ENCODE results near the gene PLEKHG4B. TPM values are rescaled to one million over a fixed set of nuclear protein-coding genes. Genes with fewer than 3 reads are reported as not detected.
A peak's percentile ranks its signal among the peaks of the same experiment; 100 is the strongest.
"Not testable (repeated sequence)": the region's sequence is repeated elsewhere in the genome, so short reads cannot be mapped to it uniquely, and the experiment has no call there.

Gene PLEKHG4B
- total RNA-seq, 2 experiments from 2014 or later: 0.10 TPM

DNA sequence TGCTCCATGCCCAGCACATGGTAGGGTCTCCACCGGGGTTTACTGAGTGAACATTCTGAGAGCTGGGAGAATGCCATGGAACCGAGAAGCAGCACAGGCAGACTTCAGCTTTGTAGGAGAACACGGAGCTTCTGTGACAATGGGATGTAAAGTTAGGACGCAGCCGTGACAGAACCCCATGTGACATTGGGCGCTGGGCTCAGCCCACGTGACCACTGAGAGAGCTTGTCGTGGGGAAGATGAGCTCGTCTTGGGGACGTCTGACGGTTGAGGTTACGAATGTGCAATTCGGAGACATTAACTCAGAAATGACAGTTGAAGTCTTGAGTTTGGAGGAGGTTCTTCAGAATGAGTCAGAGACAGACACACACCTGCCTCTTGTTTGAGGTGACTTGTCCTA is 139.7 kb downstream of the PLEKHG4B start:
- Mint-ChIP-seq H3K9me3 (no peaks in the 10 kb centered on the region), H3K4me1 (peaks cover 2% of the 10 kb centered on the region), H3K27ac (peak overlapping the region; percentile 46), H3K27me3 (no peaks in the 10 kb centered on the region), H3K4me3 (no peak overlapping the region), H3K36me3 (ENCODE audit: low read depth) (peaks cover 58% of the 10 kb centered on the region)
- DNase-seq: no peak
- ChIA-PET POLR2A (no interaction called here), CTCF (interaction anchor here (1.0 kb wide), 1 partner anchor 43 kb away, joined by 3 read pairs; no protein-coding TSS in a partner anchor)

- CTCF ChIA-PET, POLR2A ChIA-PET, H3K27ac Mint-ChIP-seq, H3K27me3 Mint-ChIP-seq, DNase-seq, H3K9me3 Mint-ChIP-seq, H3K4me1 Mint-ChIP-seq, H3K4me3 Mint-ChIP-seq: not testable (repeated sequence)
- H3K36me3 Mint-ChIP-seq (ENCODE audit: low read depth): peaks cover 50% of the 10 kb centered on the region
Observed at GRCh38 chr5:233426-233825, 141.5 kb downstream of the PLEKHG4B start.

GRCh38 chr5:234450-234849 is 142.5 kb downstream of the PLEKHG4B start:
- H3K27ac Mint-ChIP-seq: no peak overlapping the region
- no peak for DNase-seq
- H3K9me3 Mint-ChIP-seq: no peaks in the 10 kb centered on the region
- no peaks in the 10 kb centered on the region for H3K4me1 Mint-ChIP-seq
- ChIA-PET CTCF (no interaction called here), POLR2A (no interaction called here)
- no peak overlapping the region for H3K4me3 Mint-ChIP-seq
- H3K36me3 Mint-ChIP-seq (ENCODE audit: low read depth): peaks cover 44% of the 10 kb centered on the region
- H3K27me3 Mint-ChIP-seq: no peaks in the 10 kb centered on the region

GRCh38 chr5:235527-235926 is 143.6 kb downstream of the PLEKHG4B start:
- H3K4me1 Mint-ChIP-seq, H3K27ac Mint-ChIP-seq, DNase-seq, H3K4me3 Mint-ChIP-seq, H3K27me3 Mint-ChIP-seq, H3K9me3 Mint-ChIP-seq, POLR2A ChIA-PET: not testable (repeated sequence)
- H3K36me3 Mint-ChIP-seq (ENCODE audit: low read depth): peaks cover 53% of the 10 kb centered on the region
- CTCF ChIA-PET: interaction anchor here (0.8 kb wide), 1 partner anchor 15 kb away, joined by 3 read pairs; no protein-coding TSS in a partner anchor

- peaks cover 60% of the 10 kb centered on the region for H3K36me3 Mint-ChIP-seq (ENCODE audit: low read depth)
Observed at GRCh38 chr5:237931-238330, 146.0 kb downstream of the PLEKHG4B start.

More at GRCh38 chr5:237931-238330, 146.0 kb downstream of the PLEKHG4B start:
- H3K9me3 Mint-ChIP-seq, H3K27me3 Mint-ChIP-seq, CTCF ChIA-PET, H3K4me1 Mint-ChIP-seq, DNase-seq, H3K4me3 Mint-ChIP-seq, H3K27ac Mint-ChIP-seq, POLR2A ChIA-PET: not testable (repeated sequence)

Other genes starting within 250 kb of the PLEKHG4B start
- under 1 TPM in 1 of 2 experiments, not detected in 1; 0.17 TPM for gene LRRC14B, start 99.3 kb downstream of the PLEKHG4B start, total RNA-seq
- 1 to 10 TPM; 8.0 to 8.7 TPM for gene CCDC127, start 126.0 kb downstream of the PLEKHG4B start, total RNA-seq
- gene SDHA, start 126.2 kb downstream of the PLEKHG4B start, total RNA-seq: 100 to 1,000 TPM; 130 to 150 TPM
- gene PDCD6, start 179.5 kb downstream of the PLEKHG4B start, total RNA-seq: 100 to 1,000 TPM in 1 of 2 experiments, 10 to 100 TPM in 1; 87.9 to 100 TPM
- gene AHRR, start 229.5 kb downstream of the PLEKHG4B start, total RNA-seq: 10 to 100 TPM; 28.3 to 34.9 TPM